Measurements from ENCODE around the gene PCDHGA3.

DNA sequence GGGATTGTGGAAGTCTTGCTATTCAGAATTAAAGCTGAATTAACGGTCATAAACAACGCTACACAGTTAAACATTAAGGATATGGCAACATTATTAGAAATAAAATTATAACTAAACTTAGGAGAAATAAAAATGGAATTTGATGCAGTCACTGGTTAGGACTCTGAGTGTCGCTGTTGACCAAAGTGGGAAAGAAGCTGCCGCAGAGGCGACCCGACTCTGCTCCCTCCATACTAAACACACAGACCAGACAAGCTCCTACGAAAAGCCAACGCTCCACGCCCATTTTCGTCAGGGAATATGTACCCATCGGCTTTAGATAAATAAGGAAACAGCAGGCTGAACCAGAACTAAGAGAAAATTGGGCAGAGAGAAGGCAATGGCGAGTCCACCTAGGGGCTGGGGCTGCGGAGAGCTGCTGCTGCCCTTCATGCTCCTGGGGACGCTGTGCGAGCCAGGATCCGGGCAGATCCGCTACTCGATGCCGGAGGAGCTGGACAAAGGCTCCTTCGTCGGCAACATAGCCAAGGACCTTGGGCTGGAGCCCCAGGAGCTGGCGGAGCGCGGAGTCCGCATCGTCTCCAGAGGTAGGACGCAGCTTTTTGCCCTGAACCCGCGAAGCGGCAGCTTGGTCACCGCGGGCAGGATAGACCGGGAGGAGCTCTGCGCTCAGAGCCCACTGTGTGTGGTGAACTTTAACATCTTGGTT lies 20.5 kb downstream of the PCDHGA3 start, which contains the start of gene PCDHGA5:
- no peak for TF ChIP-seq EZH2phosphoT487 (IDR thresholded peaks at IDR 0.05; ENCODE audit: borderline replicate concordance, low read depth, low read length)
- TF ChIP-seq, protein P1, sequence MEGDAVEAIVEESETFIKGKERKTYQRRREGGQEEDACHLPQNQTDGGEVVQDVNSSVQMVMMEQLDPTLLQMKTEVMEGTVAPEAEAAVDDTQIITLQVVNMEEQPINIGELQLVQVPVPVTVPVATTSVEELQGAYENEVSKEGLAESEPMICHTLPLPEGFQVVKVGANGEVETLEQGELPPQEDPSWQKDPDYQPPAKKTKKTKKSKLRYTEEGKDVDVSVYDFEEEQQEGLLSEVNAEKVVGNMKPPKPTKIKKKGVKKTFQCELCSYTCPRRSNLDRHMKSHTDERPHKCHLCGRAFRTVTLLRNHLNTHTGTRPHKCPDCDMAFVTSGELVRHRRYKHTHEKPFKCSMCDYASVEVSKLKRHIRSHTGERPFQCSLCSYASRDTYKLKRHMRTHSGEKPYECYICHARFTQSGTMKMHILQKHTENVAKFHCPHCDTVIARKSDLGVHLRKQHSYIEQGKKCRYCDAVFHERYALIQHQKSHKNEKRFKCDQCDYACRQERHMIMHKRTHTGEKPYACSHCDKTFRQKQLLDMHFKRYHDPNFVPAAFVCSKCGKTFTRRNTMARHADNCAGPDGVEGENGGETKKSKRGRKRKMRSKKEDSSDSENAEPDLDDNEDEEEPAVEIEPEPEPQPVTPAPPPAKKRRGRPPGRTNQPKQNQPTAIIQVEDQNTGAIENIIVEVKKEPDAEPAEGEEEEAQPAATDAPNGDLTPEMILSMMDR (conservative IDR thresholded peaks at IDR 0.05; ENCODE audit: low read length): peak; percentile 54
